ENCODE measurements around the gene MYOG. TPM values are rescaled to one million over a fixed set of nuclear protein-coding genes. Genes with fewer than 3 reads are reported as not detected.

The MYOG gene
- total and polyA plus RNA-seq, 12 donors: 0.06 TPM; not detected in 11

- DNase-seq: no peak
- no peak for TF ChIP-seq CTCF (IDR thresholded peaks at IDR 0.05)
- WGBS, 2 donors: 53 to 67% methylated on average over 5 of the region's 5 CpGs
- Histone ChIP-seq H3K27me3 (peaks cover 0 to 91% (median 39%) of the 10 kb centered on the region in 7 donors), H3K4me1 (peaks cover 17 to 51% (median 38%) of the 10 kb centered on the region in 9 donors), H3K4me3 (no peak overlapping the region), H3K27ac (no peak overlapping the region), H3K9me3 (no peaks in the 10 kb centered on the region), H3K36me3 (no peaks in the 10 kb centered on the region)
- no peak for ATAC-seq
- intact Hi-C loops (cut with DNase I): loop anchor here in 7 of 10 donors (5.0 kb wide), 4 partner anchors 43 to 93 kb away; no protein-coding TSS in a partner anchor
Measured at GRCh38 chr1:203124546-203125317, 38.9 kb upstream of the MYOG start.

GRCh38 chr1:203124011-203124410 lies 38.2 kb upstream of the MYOG start:
- no peak overlapping the region for H3K27ac ChIP-seq
- no peaks in the 10 kb centered on the region for H3K9me3 ChIP-seq
- H3K27me3 ChIP-seq: peaks cover 0 to 98% (median 46%) of the 10 kb centered on the region in 7 donors
- WGBS, 2 donors: 48 to 74% methylated on average over 5 of the region's 5 CpGs
- TF ChIP-seq CTCF (IDR thresholded peaks at IDR 0.05): no peak
- intact Hi-C loops (cut with DNase I): loop anchor here in 3 of 10 donors (5.0 kb wide), 3 partner anchors 48 to 93 kb away; no protein-coding TSS in a partner anchor
- H3K4me3 ChIP-seq: no peak overlapping the region
- peaks cover 11 to 43% (median 30%) of the 10 kb centered on the region in 9 donors for H3K4me1 ChIP-seq
- no peak for DNase-seq
- no peaks in the 10 kb centered on the region for H3K36me3 ChIP-seq
- ATAC-seq: no peak

- Histone ChIP-seq H3K9me3 (no peaks in the 10 kb centered on the region), H3K4me1 (peaks cover 0 to 35% (median 19%) of the 10 kb centered on the region in 9 donors), H3K4me3 (no peak overlapping the region), H3K27me3 (peaks cover 0 to 98% (median 59%) of the 10 kb centered on the region in 7 donors), H3K27ac (no peak overlapping the region), H3K36me3 (no peaks in the 10 kb centered on the region)
- ATAC-seq (no peak), DNase-seq (no peak)
- 96 to 100% methylated on average over 2 of the region's 2 CpGs for WGBS, 2 donors
- no peak for TF ChIP-seq CTCF (IDR thresholded peaks at IDR 0.05)
- intact Hi-C loops (cut with DNase I): loop anchor here in 3 of 10 donors (5.0 kb wide), 3 partner anchors 50 to 95 kb away; no protein-coding TSS in a partner anchor
Measured at GRCh38 chr1:203122159-203122558, 36.3 kb upstream of the MYOG start.

GRCh38 chr1:203121186-203122015 lies 35.6 kb upstream of the MYOG start:
- H3K27me3 ChIP-seq: peaks cover 0 to 98% (median 57%) of the 10 kb centered on the region in 7 donors
- intact Hi-C loops (cut with DNase I): loop anchor here in 3 of 10 donors (5.0 kb wide), 3 partner anchors 51 to 96 kb away; no protein-coding TSS in a partner anchor

More at GRCh38 chr1:203121186-203122015, 35.6 kb upstream of the MYOG start:
- Histone ChIP-seq H3K4me1 (peaks cover 0 to 27% (median 11%) of the 10 kb centered on the region in 9 donors), H3K4me3 (no peak overlapping the region), H3K9me3 (no peaks in the 10 kb centered on the region), H3K36me3 (no peaks in the 10 kb centered on the region), H3K27ac (no peak overlapping the region)
- DNase-seq (no peak), ATAC-seq (no peak)
- 63 to 68% methylated on average over 11 of the region's 11 CpGs for WGBS, 2 donors
- TF ChIP-seq CTCF (IDR thresholded peaks at IDR 0.05): no peak
